Ovary (tissue), 3 donors: ENCODE data around the gene PCDHGB5.

Source experiments
- CTCF ChIP-seq, 3 donors: fragments of 450-650 bp in 2 of 3; fragments of 200-600 bp in 1 of 3; IDR thresholded peaks; one replicate each; pipeline versions ENCODE4 v1.5.1 to v1.8.0; 2016 to 2022; ENCODE audit warnings: antibody characterized with exemption in 3 of 3, mild to moderate bottlenecking in 1 of 3
- EP300 ChIP-seq: sonication (generic); formaldehyde crosslinking; IDR thresholded peaks from one replicate; pipeline ENCODE4 v1.6.1; 2017; ENCODE audit warnings: antibody characterized with exemption
- POLR2A ChIP-seq: fragments of 450-650 bp; IDR thresholded peaks from one replicate; pipeline ENCODE4 v1.6.1; 2017; ENCODE audit warnings: antibody characterized with exemption, mild to moderate bottlenecking, moderate library complexity
- donor health status: DM: no; HTN: no; CAD: no.

GRCh38 chr5:141403387-141403786 is 5.6 kb downstream of the PCDHGB5 start:
- no peak for TF ChIP-seq CTCF (IDR thresholded peaks at IDR 0.05)
- no peak for TF ChIP-seq POLR2A
- no peak for TF ChIP-seq EP300
